WTC11 (cell line): ENCODE measurements around the gene PTP4A1. TPM values are rescaled to one million over a fixed set of nuclear protein-coding genes. Genes with fewer than 3 reads are reported as not detected.

ENCODE experiments used
- ATAC-seq: fragments of 200-7000 bp; cut with Tn5 transposase; 2 replicates; pipeline ENCODE4 v1.10.0; 2021; ENCODE audit warnings: mild to moderate bottlenecking, moderate library complexity
- Bru-seq: library from RNA; stranded (reverse); fragments of 400-500 nt; gene quantifications from one replicate; lab custom pipeline; 2021; lab: Mats Ljungman, UMichigan
- CTCF ChIA-PET: fragments of 300-600 bp; sonication (Branson Sonifier 250); formaldehyde crosslinking; loops from one replicate; lab custom pipeline; 2021; ENCODE audit warnings: antibody characterized with exemption; lab: Charles Lee
- POLR2A ChIA-PET: fragments of 350-600 bp; sonication (Branson Sonifier 250); formaldehyde crosslinking; loops from one replicate; lab custom pipeline; 2021; ENCODE audit warnings: antibody characterized with exemption; lab: Charles Lee
- DNase-seq: peaks from one replicate; pipeline ENCODE4 v3.0.0; 2021; ENCODE audit warnings: low spot score
- H3K27ac Mint-ChIP-seq: 2 replicates; pipeline ENCODE4 v1.8.0; 2021; ENCODE audit warnings: mixed read lengths
- H3K27me3 Mint-ChIP-seq: 2 replicates; pipeline ENCODE4 v1.8.0; 2021; ENCODE audit warnings: low read depth, mild to moderate bottlenecking, moderate library complexity, mixed read lengths
- H3K36me3 Mint-ChIP-seq: 2 replicates; pipeline ENCODE4 v1.8.0; 2021; ENCODE audit warnings: mixed read lengths
- H3K4me1 Mint-ChIP-seq: 2 replicates; pipeline ENCODE4 v1.8.0; 2022; ENCODE audit warnings: mixed read lengths
- H3K4me3 Mint-ChIP-seq: 2 replicates; pipeline ENCODE4 v1.8.0; 2021; ENCODE audit warnings: mild to moderate bottlenecking, moderate library complexity, mixed read lengths
- H3K9me3 Mint-ChIP-seq: 2 replicates; pipeline ENCODE4 v1.8.0; 2021; ENCODE audit warnings: mixed read lengths
- ARID4B ChIP-seq: sonication (generic); formaldehyde crosslinking; IDR thresholded peaks from 2 replicates; pipeline ENCODE4 v1.8.0; 2023; ENCODE audit warnings: missing genetic modification reagents, mild to moderate bottlenecking, borderline replicate concordance
- ATF2 ChIP-seq: sonication (generic); formaldehyde crosslinking; IDR thresholded peaks from 2 replicates; pipeline ENCODE4 v1.8.1; 2022; ENCODE audit warnings: low read depth, missing genetic modification reagents, borderline replicate concordance
- ATF6 ChIP-seq: sonication (generic); formaldehyde crosslinking; IDR thresholded peaks from 2 replicates; pipeline ENCODE4 v1.8.1; 2023; ENCODE audit warnings: mild to moderate bottlenecking, missing genetic modification reagents
- CREB1 ChIP-seq: sonication (generic); formaldehyde crosslinking; IDR thresholded peaks from 2 replicates; pipeline ENCODE4 v1.8.0; 2023; ENCODE audit warnings: mild to moderate bottlenecking, missing genetic modification reagents
- CREM ChIP-seq: sonication (generic); formaldehyde crosslinking; IDR thresholded peaks from 2 replicates; pipeline ENCODE4 v1.8.1; 2022; ENCODE audit warnings: mild to moderate bottlenecking, missing genetic modification reagents, moderate library complexity
- E2F4 ChIP-seq: sonication (generic); formaldehyde crosslinking; IDR thresholded peaks from 2 replicates; pipeline ENCODE4 v1.8.1; 2022; ENCODE audit warnings: low read depth, mild to moderate bottlenecking, moderate library complexity, missing genetic modification reagents, borderline replicate concordance
- ESRRA ChIP-seq: sonication (generic); formaldehyde crosslinking; IDR thresholded peaks from 2 replicates; pipeline ENCODE4 v1.8.1; 2022; ENCODE audit warnings: mild to moderate bottlenecking, missing genetic modification reagents, borderline replicate concordance
- FOXK1 ChIP-seq: sonication (generic); formaldehyde crosslinking; IDR thresholded peaks from 2 replicates; pipeline ENCODE4 v1.8.0; 2022; ENCODE audit warnings: mild to moderate bottlenecking, moderate library complexity, missing genetic modification reagents
- FOXP1 ChIP-seq: sonication (generic); formaldehyde crosslinking; IDR thresholded peaks from 2 replicates; pipeline ENCODE4 v1.8.0; 2022; ENCODE audit warnings: missing genetic modification reagents, mild to moderate bottlenecking, moderate library complexity, borderline replicate concordance
- GABPB1 ChIP-seq: sonication (generic); formaldehyde crosslinking; IDR thresholded peaks from 2 replicates; pipeline ENCODE4 v1.8.1; 2023; ENCODE audit warnings: mild to moderate bottlenecking, missing genetic modification reagents
- GTF2I ChIP-seq: fragments of 250-450 bp; sonication (Bioruptor Pico); conservative IDR thresholded peaks from 2 replicates; pipeline ENCODE4 v1.4.0; 2021; ENCODE audit warnings: mild to moderate bottlenecking
- HMGXB4 ChIP-seq: sonication (generic); formaldehyde crosslinking; IDR thresholded peaks from 2 replicates; pipeline ENCODE4 v1.8.1; 2023; ENCODE audit warnings: mild to moderate bottlenecking, moderate library complexity, missing genetic modification reagents
- MYBL2 ChIP-seq: sonication (generic); formaldehyde crosslinking; IDR thresholded peaks from 2 replicates; pipeline ENCODE4 v1.8.1; 2023; ENCODE audit warnings: mild to moderate bottlenecking, moderate library complexity, missing genetic modification reagents
- NFYB ChIP-seq: sonication (generic); formaldehyde crosslinking; conservative IDR thresholded peaks from 2 replicates; pipeline ENCODE4 v1.8.0; 2022; ENCODE audit warnings: low read depth, missing genetic modification reagents
- ZBTB43 ChIP-seq: sonication (generic); formaldehyde crosslinking; IDR thresholded peaks from 2 replicates; pipeline ENCODE4 v1.8.1; 2023; ENCODE audit warnings: mild to moderate bottlenecking, missing genetic modification reagents
- ZNF232 ChIP-seq: sonication (generic); formaldehyde crosslinking; IDR thresholded peaks from 2 replicates; pipeline ENCODE4 v1.8.0; 2022; ENCODE audit warnings: mild to moderate bottlenecking, missing genetic modification reagents
- long read RNA-seq, 3 experiments: library from RNA in 1 of 3; library from capped mRNA in 1 of 3; library from polyadenylated mRNA in 1 of 3; unstranded in 2 of 3; stranded (forward) in 1 of 3; transcript quantifications; one replicate each; pipeline ENCODE4 v2.0.0, GENCODE V29; 2021
- total RNA-seq: library from RNA; stranded (reverse); gene quantifications from 3 replicates; pipeline ENCODE4 v1.2.3, GENCODE V29; 2021
- TF ChIP-seq, protein P1 (sequence below): fragments of 250-450 bp; sonication (Bioruptor Pico); IDR thresholded peaks from 2 replicates; pipeline ENCODE4 v1.9.0; 2021; ENCODE audit warnings: mild to moderate bottlenecking
- TF ChIP-seq, protein P2 (sequence below): fragments of 250-450 bp; sonication (Bioruptor Pico); conservative IDR thresholded peaks from 2 replicates; pipeline ENCODE4 v1.9.0; 2021; ENCODE audit warnings: mild to moderate bottlenecking

Gene PTP4A1
- total RNA-seq (51.4 to 56.9 TPM (median 55.0 TPM) in 3 replicates), Bru-seq, nascent RNA (percentile 2 among the genes with signal in this experiment)
- long read RNA-seq, experiment 1, transcript PTP4A1-203 (5 exons, 2,203 nt), result major isoform, 15 of 45 reads
- long read RNA-seq, experiment 1, partial matches to known transcripts, result 27 of 45 reads
- long read RNA-seq, experiment 1, other reads (novel, unspliced or antisense), result 3 of 45 reads
- long read RNA-seq, experiment 2, transcript PTP4A1-203 (5 exons, 2,203 nt), result major isoform, 9 of 52 reads
- long read RNA-seq, experiment 2, partial matches to known transcripts, result 42 of 52 reads
- long read RNA-seq, experiment 2, other reads (novel, unspliced or antisense), result 1 of 52 reads
- long read RNA-seq, experiment 3, partial matches to known transcripts, result 5 of 5 reads
- long read RNA-seq, experiment 3, other reads (novel, unspliced or antisense), result 0 of 5 reads

- ChIA-PET POLR2A (no interaction called here), CTCF (no interaction called here)
- Mint-ChIP-seq H3K9me3 (peaks cover 11% of the 10 kb centered on the region), H3K4me3 (peak within 1 kb of the TSS; percentile 94), H3K27me3 (peaks cover 26% of the 10 kb centered on the region; the same call in 1 of the 2 replicates), H3K4me1 (peaks cover 30% of the 10 kb centered on the region), H3K27ac (peak within 1 kb of the TSS; percentile 97), H3K36me3 (peaks cover 29% of the 10 kb centered on the region)
- ATAC-seq (peak; percentile 93), DNase-seq (peak; percentile 97)
- TF ChIP-seq ATF2 (CRISPR knock-in tag), result no peak
- 0 out of 2 replicates have a peak, but pooled peaks have one; percentile 22 for TF ChIP-seq HMGXB4 (CRISPR knock-in tag)
- peak; percentile 69 for TF ChIP-seq NFYB (CRISPR knock-in tag)
- peak; percentile 31 for TF ChIP-seq CREM (CRISPR knock-in tag)
- peak; percentile 56; the same call in 1 of the 2 replicates for TF ChIP-seq ESRRA (CRISPR knock-in tag)
- TF ChIP-seq GABPB1 (CRISPR knock-in tag), result peak; percentile 76
- TF ChIP-seq, protein P1, sequence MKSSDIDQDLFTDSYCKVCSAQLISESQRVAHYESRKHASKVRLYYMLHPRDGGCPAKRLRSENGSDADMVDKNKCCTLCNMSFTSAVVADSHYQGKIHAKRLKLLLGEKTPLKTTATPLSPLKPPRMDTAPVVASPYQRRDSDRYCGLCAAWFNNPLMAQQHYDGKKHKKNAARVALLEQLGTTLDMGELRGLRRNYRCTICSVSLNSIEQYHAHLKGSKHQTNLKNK (CRISPR knock-in tag), result no peak
- peak; percentile 74 for TF ChIP-seq FOXK1 (CRISPR knock-in tag)
- no peak for TF ChIP-seq ARID4B (CRISPR knock-in tag)
- no peak for TF ChIP-seq CREB1
- peak; percentile 84; the same call in 1 of the 2 replicates for TF ChIP-seq MYBL2 (CRISPR knock-in tag)
- TF ChIP-seq ZNF232 (CRISPR knock-in tag), result 0 out of 2 replicates have a peak, but pooled peaks have one; percentile 1
- TF ChIP-seq, protein P2, sequence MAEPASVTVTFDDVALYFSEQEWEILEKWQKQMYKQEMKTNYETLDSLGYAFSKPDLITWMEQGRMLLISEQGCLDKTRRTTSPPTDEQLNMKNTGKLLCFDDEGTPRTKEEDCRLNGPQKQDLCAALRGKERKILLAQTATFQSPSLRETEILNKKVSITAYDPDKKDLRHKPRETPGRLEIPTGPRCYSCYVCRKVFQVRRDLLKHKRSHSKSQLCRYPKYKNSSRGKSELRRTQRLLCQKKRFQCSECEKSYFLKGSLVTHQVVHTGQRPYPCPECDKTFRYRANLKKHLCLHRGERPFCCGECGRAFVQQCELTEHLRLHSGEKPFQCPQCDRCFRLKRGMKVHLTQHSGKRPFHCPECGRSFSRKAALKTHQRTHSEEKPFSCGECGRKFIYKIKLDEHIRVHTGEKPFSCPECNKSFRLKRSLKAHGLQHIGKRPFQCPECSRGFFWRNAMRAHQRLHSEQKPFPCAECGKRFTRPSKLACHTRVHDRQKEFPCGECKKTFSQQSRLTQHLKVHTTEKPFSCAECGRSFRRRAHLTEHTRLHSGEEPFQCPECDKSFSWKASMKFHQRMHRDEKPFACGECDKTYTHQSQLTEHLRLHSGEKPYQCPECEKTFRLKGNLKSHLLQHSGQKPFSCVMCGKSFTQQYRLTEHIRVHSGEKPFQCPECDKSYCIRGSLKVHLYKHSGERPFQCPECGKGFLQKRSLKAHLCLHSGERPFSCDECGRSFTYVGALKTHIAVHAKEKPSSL (CRISPR knock-in tag), result no peak
- TF ChIP-seq GTF2I (CRISPR knock-in tag), result no peak
- TF ChIP-seq FOXP1 (CRISPR knock-in tag), result peak; percentile 65
- TF ChIP-seq ATF6 (CRISPR knock-in tag), result no peak
- TF ChIP-seq E2F4 (CRISPR knock-in tag), result peak; percentile 61
- TF ChIP-seq ZBTB43 (CRISPR knock-in tag), result 0 out of 2 replicates have a peak, but pooled peaks have one; percentile 55
Measured at GRCh38 chr6:63572044-63572746, at the start of gene PTP4A1, which contains the start of gene LOC128125822. Gene PTP4A1 (plus strand): TSS chr6:63572480. CDS start chr6:63576881, 4,401 bp downstream. Gene LOC128125822 (plus strand): TSS chr6:63572480.
